Smooth muscle cell (in vitro differentiated cells): Measurements from ENCODE around the gene HS3ST6. TPM values are rescaled to one million over a fixed set of nuclear protein-coding genes. Genes with fewer than 3 reads are reported as not detected.

Source experiments
- DNase-seq: peaks from one replicate; lab custom pipeline; 2025; ENCODE audit not compliant: unreplicated experiment; lab: John Stamatoyannopoulos, UW
- H2AFZ ChIP-seq: fragments of 200-600 bp; sonication (generic); 2 replicates; pipeline ENCODE4 v1.6.0; 2016; ENCODE audit warnings: antibody characterized with exemption, low read depth, mild to moderate bottlenecking
- H3F3A ChIP-seq: fragments of 200-600 bp; sonication (generic); 2 replicates; pipeline ENCODE4 v1.6.0; 2017; ENCODE audit warnings: antibody characterized with exemption, low read depth
- H3K27ac ChIP-seq: fragments of 200-600 bp; sonication (generic); 2 replicates; pipeline ENCODE4 v1.5.1; 2016; ENCODE audit warnings: low read depth, mild to moderate bottlenecking
- H3K27me3 ChIP-seq: fragments of 200-600 bp; sonication (generic); 2 replicates; pipeline ENCODE4 v1.6.1; 2016; ENCODE audit warnings: low read depth, mild to moderate bottlenecking
- H3K36me3 ChIP-seq: fragments of 200-600 bp; sonication (generic); 2 replicates; pipeline ENCODE4 v1.5.1; 2016; ENCODE audit warnings: low read depth
- H3K4me1 ChIP-seq: fragments of 200-600 bp; sonication (generic); 2 replicates; pipeline ENCODE4 v1.5.1; 2016; ENCODE audit warnings: low read depth
- H3K4me2 ChIP-seq: fragments of 200-600 bp; sonication (generic); 2 replicates; pipeline ENCODE4 v1.6.0; 2016; ENCODE audit warnings: mild to moderate bottlenecking
- H3K4me3 ChIP-seq: fragments of 200-600 bp; sonication (generic); 2 replicates; pipeline ENCODE4 v1.5.1; 2016; ENCODE audit warnings: mild to moderate bottlenecking
- H3K79me2 ChIP-seq: fragments of 200-600 bp; sonication (generic); 2 replicates; pipeline ENCODE4 v1.6.0; 2016; ENCODE audit warnings: low read depth, mild to moderate bottlenecking
- H3K9ac ChIP-seq: fragments of 200-600 bp; sonication (generic); 2 replicates; pipeline ENCODE4 v1.6.0; 2016; ENCODE audit warnings: low read depth
- H3K9me3 ChIP-seq: fragments of 200-600 bp; sonication (generic); replicated peaks from 2 replicates; pipeline ENCODE4 v1.5.1; 2016; ENCODE audit warnings: low read depth
- H4K20me1 ChIP-seq: fragments of 200-600 bp; sonication (generic); 2 replicates; pipeline ENCODE4 v1.6.0; 2016; ENCODE audit warnings: low read depth
- CTCF ChIP-seq: fragments of 200-600 bp; sonication (generic); IDR thresholded peaks from 2 replicates; pipeline ENCODE4 v1.5.1; 2017; ENCODE audit warnings: borderline replicate concordance, mild to moderate bottlenecking, antibody characterized with exemption; ENCODE audit not compliant: insufficient read depth, poor library complexity, severe bottlenecking
- WGBS: methylation state at CpG from one replicate; pipeline ENCODE4 v1.1.7; 2016; ENCODE audit warnings: low lambda C conversion rate; 5-methylcytosine and 5-hydroxymethylcytosine counted together
- polyA plus RNA-seq: library from polyadenylated mRNA; unstranded; fragments of >200 nt; fragmentation: Nextera tagmentation; extraction: Ambion mirVana; gene quantifications from 2 replicates; pipeline ENCODE4 v1.2.1, GENCODE V29; 2016
- total RNA-seq: library from RNA; depleted of rRNA; stranded (reverse); fragments of >200 nt; gene quantifications from 2 replicates; pipeline ENCODE4 v1.2.3, GENCODE V29; 2014

HS3ST6 gene
- total and polyA plus RNA-seq, 2 experiments from 2014 or later = not detected

- TF ChIP-seq CTCF = no peak
- Histone ChIP-seq H3K27ac (no peak overlapping the region), H2AFZ (no peak overlapping the region), H3K9me3 (no peaks in the 10 kb centered on the region), H3K79me2 (no peaks in the 10 kb centered on the region), H3K4me1 (peaks cover under 1% of the 10 kb centered on the region), H3F3A (no peaks in the 10 kb centered on the region), H3K36me3 (no peaks in the 10 kb centered on the region), H3K27me3 (no peaks in the 10 kb centered on the region), H4K20me1 (no peaks in the 10 kb centered on the region), H3K9ac (no peak overlapping the region), H3K4me3 (no peak overlapping the region), H3K4me2 (no peak overlapping the region)
- 98% methylated on average over 11 of the region's 11 CpGs for WGBS
- DNase-seq = no peak
These were observed 18.8 kb upstream of the HS3ST6 start for GRCh38 chr16:1936945-1937479.

DNA sequence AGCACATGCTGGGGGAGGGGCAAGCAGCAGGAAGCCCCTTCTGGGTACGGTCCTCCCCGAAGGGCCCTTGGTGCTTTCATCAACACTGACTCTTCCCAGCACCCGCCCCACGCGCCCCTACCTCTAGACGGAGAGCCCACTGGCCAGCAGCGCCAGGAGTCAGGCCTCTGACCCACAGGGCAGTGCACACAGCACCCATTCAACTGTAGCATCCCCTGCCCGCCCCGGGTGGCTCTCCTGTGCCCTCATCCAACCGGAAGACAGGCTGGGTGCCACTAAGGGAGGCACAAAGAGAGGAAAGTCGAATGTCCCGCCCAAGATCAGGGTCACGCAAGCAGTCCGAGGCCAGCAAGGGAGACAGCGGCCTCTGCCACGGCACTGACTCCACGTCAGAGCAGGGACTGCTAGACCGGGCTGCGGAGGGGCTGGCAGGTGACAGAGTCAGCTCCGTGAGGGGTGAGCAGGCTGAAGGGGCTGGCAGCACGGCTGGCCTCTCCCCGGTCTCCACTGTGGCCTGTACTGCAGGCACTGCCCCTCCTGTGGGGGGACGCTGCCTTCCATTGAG is 15.0 kb upstream of the HS3ST6 start:
- H2AFZ ChIP-seq = no peak overlapping the region
- 83% methylated on average over 23 of the region's 23 CpGs for WGBS
- H3K79me2 ChIP-seq = no peaks in the 10 kb centered on the region
- H3K27me3 ChIP-seq = no peaks in the 10 kb centered on the region
- no peaks in the 10 kb centered on the region for H4K20me1 ChIP-seq
- H3K9ac ChIP-seq = no peak overlapping the region
- H3K9me3 ChIP-seq = no peaks in the 10 kb centered on the region
- no peaks in the 10 kb centered on the region for H3K36me3 ChIP-seq
- no peak overlapping the region for H3K27ac ChIP-seq
- no peak for TF ChIP-seq CTCF
- no peak overlapping the region for H3K4me2 ChIP-seq
- no peak overlapping the region for H3K4me3 ChIP-seq
- H3K4me1 ChIP-seq = peaks cover 5% of the 10 kb centered on the region
- no peak for DNase-seq
- H3F3A ChIP-seq = no peaks in the 10 kb centered on the region

DNA sequence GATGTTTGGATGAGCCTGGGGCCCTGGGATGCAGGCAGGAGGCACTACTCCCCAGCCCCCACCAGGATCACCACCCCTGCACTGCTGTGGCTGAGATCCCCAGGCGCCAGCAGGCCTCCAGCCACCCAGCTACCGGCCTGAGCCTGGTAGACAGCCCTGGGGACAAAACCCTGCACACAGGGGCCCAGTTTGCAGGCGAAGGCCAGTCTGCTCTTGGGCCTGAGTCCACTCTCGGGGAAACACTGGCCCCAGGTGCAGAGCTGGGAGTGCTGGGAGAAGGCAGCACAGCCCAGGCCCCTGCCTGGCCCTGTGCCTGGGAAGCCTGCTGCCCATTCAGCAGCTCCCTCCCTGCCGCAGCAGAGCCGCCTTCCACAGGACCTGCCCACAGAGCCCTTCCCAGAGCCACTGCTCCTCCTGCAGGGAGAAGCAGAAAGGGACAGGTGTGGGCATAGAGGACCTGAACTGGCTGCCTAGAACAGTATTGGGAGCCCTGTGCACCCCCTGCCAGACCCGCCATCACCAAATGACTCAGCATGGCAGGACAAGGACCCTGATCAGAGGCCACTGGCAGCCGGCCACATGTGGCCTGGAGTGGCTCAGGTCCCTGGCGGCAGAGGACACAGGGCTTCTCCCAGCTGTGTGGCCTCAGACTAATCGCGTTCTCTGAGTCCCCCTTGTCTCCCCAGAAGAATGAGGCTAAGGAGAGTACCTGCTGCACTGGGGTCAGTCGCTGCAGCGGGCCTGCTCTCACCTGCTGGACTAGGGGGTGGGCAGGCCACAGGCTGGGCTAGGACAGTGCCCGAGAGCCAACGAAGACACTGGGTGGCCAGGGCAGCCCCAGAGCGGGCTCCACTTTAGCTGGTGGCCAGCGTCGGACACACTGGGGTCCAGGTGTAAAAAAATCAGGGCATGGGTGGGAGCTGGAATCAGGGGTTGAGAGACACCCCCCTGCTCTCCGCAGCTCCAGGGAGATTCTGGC is 14.1 kb upstream of the HS3ST6 start:
- Histone ChIP-seq H3K9ac (no peak overlapping the region), H3K4me1 (peaks cover 5% of the 10 kb centered on the region)
- no peak for TF ChIP-seq CTCF

More for the DNA sequence above, 14.1 kb upstream of the HS3ST6 start:
- Histone ChIP-seq H3K4me2 (no peak overlapping the region), H3F3A (no peaks in the 10 kb centered on the region), H3K36me3 (no peaks in the 10 kb centered on the region), H3K27me3 (no peaks in the 10 kb centered on the region), H3K4me3 (no peak overlapping the region), H3K9me3 (no peaks in the 10 kb centered on the region), H3K27ac (no peak overlapping the region), H4K20me1 (no peaks in the 10 kb centered on the region), H2AFZ (no peak overlapping the region), H3K79me2 (no peaks in the 10 kb centered on the region)
- WGBS = 79% methylated on average over 19 of the region's 19 CpGs
- DNase-seq = no peak
